ENCODE data around the gene PELI1.
A peak's percentile ranks its signal among the peaks of the same experiment; 100 is the strongest.

PELI1 gene

GRCh38 chr2:64168201-64168600 is 24.0 kb upstream of the PELI1 start:
- Mint-ChIP-seq H3K27ac (no peak overlapping the region), H3K36me3 (no peaks in the 10 kb centered on the region), H3K9me3 (no peaks in the 10 kb centered on the region), H3K4me3 (no peak overlapping the region), H3K27me3 (no peaks in the 10 kb centered on the region), H3K4me1 (peaks cover 0 to 1% of the 10 kb centered on the region in 2 donors)
- no peak for ATAC-seq (replicated peaks)
- no peak for DNase-seq

- Mint-ChIP-seq H3K27me3 (no peaks in the 10 kb centered on the region), H3K4me1 (no peaks in the 10 kb centered on the region), H3K9me3 (no peaks in the 10 kb centered on the region), H3K36me3 (no peaks in the 10 kb centered on the region), H3K27ac (no peak overlapping the region), H3K4me3 (no peak overlapping the region)
- ATAC-seq (replicated peaks) (no peak), DNase-seq (no peak)
Measured at GRCh38 chr2:64166637-64167420, 22.6 kb upstream of the PELI1 start.

GRCh38 chr2:64166212-64166611 is 22.0 kb upstream of the PELI1 start:
- H3K27ac Mint-ChIP-seq = no peak overlapping the region
- no peaks in the 10 kb centered on the region for H3K9me3 Mint-ChIP-seq
- no peak for DNase-seq
- H3K4me1 Mint-ChIP-seq = no peaks in the 10 kb centered on the region
- no peak for ATAC-seq (replicated peaks)
- H3K4me3 Mint-ChIP-seq = no peak overlapping the region
- H3K36me3 Mint-ChIP-seq = no peaks in the 10 kb centered on the region
- H3K27me3 Mint-ChIP-seq = no peaks in the 10 kb centered on the region

DNA sequence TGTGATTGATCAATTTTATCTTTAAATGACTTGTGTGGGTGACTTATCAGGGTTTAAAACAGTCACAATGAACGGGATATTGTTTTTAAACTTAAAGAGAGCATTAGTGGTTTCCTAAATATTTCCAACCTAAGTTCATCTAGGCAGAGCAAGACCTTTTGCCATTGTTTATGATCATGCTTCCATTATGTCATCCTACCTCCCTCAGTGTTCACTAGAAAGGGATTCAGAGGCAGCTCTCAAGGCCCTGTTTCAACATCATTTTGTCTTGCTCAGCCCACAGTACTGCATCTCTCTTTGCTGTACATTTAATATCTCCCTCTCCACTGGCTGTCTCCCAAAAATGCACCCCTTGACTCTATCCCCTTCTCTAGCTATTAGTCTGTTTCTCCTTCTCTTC is 21.5 kb upstream of the PELI1 start:
- H3K9me3 Mint-ChIP-seq = no peaks in the 10 kb centered on the region
- no peaks in the 10 kb centered on the region for H3K27me3 Mint-ChIP-seq
- DNase-seq = no peak
- H3K4me1 Mint-ChIP-seq = no peaks in the 10 kb centered on the region
- H3K27ac Mint-ChIP-seq = no peak overlapping the region
- no peak for ATAC-seq (replicated peaks)
- no peaks in the 10 kb centered on the region for H3K36me3 Mint-ChIP-seq
- H3K4me3 Mint-ChIP-seq = no peak overlapping the region

DNA sequence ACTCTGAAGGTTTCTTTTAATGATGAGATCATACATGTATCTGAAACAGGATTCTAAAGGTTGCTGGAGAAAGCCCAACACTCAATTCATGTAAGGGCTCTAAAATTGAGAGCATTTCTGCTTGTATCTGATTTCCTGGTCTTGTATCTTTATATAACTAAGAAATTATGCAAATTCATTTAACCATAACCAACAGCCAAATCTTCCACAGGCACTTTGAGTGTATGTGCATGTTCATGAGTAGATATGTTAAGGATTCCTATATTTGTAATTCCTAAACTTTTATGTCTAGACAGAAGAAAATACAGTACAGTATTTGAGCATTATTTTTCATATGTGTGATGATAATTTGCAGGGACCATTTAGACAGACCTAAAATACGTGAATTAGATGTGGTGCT is 20.4 kb upstream of the PELI1 start:
- H3K4me3 Mint-ChIP-seq = no peak overlapping the region
- peaks cover 0 to 4% of the 10 kb centered on the region in 2 donors for H3K4me1 Mint-ChIP-seq
- DNase-seq = no peak
- no peaks in the 10 kb centered on the region for H3K36me3 Mint-ChIP-seq
- H3K27me3 Mint-ChIP-seq = no peaks in the 10 kb centered on the region
- no peak for ATAC-seq (replicated peaks)
- no peaks in the 10 kb centered on the region for H3K9me3 Mint-ChIP-seq
- no peak overlapping the region for H3K27ac Mint-ChIP-seq

DNA sequence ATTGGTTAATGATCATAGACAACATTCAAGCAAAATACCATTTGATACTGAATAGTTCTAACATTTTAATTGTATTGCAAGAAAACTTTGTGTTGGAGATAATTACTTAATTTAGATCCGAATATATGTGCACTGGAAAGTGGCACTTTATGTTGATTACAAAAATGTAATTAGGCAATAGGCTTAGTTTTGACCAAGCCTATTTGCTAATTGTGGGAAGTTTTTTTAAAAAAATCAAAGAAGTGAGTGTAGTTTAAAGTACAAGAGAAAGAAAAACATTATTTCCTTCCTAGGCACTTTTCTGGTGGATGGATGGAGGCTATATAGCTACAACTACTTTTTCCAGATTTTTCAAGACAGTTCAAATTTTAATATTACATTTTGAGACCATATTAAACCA is 18.3 kb upstream of the PELI1 start:
- Mint-ChIP-seq H3K4me3 (no peak overlapping the region), H3K27ac (no peak overlapping the region), H3K36me3 (no peaks in the 10 kb centered on the region), H3K4me1 (peaks cover 0 to 7% of the 10 kb centered on the region in 2 donors), H3K9me3 (no peaks in the 10 kb centered on the region), H3K27me3 (no peaks in the 10 kb centered on the region)
- ATAC-seq (replicated peaks) = no peak
- DNase-seq = no peak

- DNase-seq = no peak
- Mint-ChIP-seq H3K9me3 (no peaks in the 10 kb centered on the region), H3K27ac (no peak overlapping the region), H3K4me3 (no peak overlapping the region), H3K36me3 (no peaks in the 10 kb centered on the region), H3K4me1 (peaks cover 0 to 7% of the 10 kb centered on the region in 2 donors), H3K27me3 (peaks cover 0 to 5% of the 10 kb centered on the region in 2 donors)
- no peak for ATAC-seq (replicated peaks)
Measured at GRCh38 chr2:64157792-64158191, 13.6 kb upstream of the PELI1 start.

GRCh38 chr2:64153811-64154210 is 9.6 kb upstream of the PELI1 start:
- Mint-ChIP-seq H3K27me3 (peaks cover 0 to 5% of the 10 kb centered on the region in 2 donors), H3K27ac (no peak overlapping the region), H3K4me3 (no peak overlapping the region), H3K4me1 (no peaks in the 10 kb centered on the region), H3K9me3 (no peaks in the 10 kb centered on the region), H3K36me3 (no peaks in the 10 kb centered on the region)
- DNase-seq (no peak), ATAC-seq (replicated peaks) (no peak)

- Mint-ChIP-seq H3K4me3 (no peak overlapping the region), H3K27me3 (peaks cover 0 to 5% of the 10 kb centered on the region in 2 donors), H3K4me1 (no peaks in the 10 kb centered on the region), H3K36me3 (no peaks in the 10 kb centered on the region), H3K27ac (no peak overlapping the region), H3K9me3 (no peaks in the 10 kb centered on the region)
- DNase-seq (no peak), ATAC-seq (replicated peaks) (no peak)
Measured at GRCh38 chr2:64151476-64151875, 7.3 kb upstream of the PELI1 start.

GRCh38 chr2:64145714-64146113 is 1.5 kb upstream of the PELI1 start:
- Mint-ChIP-seq H3K4me3 (no peak overlapping the region), H3K36me3 (peaks cover 0 to 3% of the 10 kb centered on the region in 2 donors), H3K9me3 (no peaks in the 10 kb centered on the region), H3K27ac (no peak overlapping the region), H3K4me1 (peaks cover 14 to 23% of the 10 kb centered on the region in 2 donors), H3K27me3 (no peaks in the 10 kb centered on the region)
- ATAC-seq (replicated peaks) (no peak), DNase-seq (no peak)

- Mint-ChIP-seq H3K4me1 (peaks cover 14 to 25% of the 10 kb centered on the region in 2 donors), H3K9me3 (no peaks in the 10 kb centered on the region), H3K4me3 (no peak overlapping the region), H3K27ac (no peak overlapping the region), H3K27me3 (no peaks in the 10 kb centered on the region), H3K36me3 (peaks cover 1 to 3% of the 10 kb centered on the region in 2 donors)
- ATAC-seq (replicated peaks) (no peak), DNase-seq (no peak)
Measured at GRCh38 chr2:64145119-64145518, 899 bp upstream of the PELI1 start.

DNA sequence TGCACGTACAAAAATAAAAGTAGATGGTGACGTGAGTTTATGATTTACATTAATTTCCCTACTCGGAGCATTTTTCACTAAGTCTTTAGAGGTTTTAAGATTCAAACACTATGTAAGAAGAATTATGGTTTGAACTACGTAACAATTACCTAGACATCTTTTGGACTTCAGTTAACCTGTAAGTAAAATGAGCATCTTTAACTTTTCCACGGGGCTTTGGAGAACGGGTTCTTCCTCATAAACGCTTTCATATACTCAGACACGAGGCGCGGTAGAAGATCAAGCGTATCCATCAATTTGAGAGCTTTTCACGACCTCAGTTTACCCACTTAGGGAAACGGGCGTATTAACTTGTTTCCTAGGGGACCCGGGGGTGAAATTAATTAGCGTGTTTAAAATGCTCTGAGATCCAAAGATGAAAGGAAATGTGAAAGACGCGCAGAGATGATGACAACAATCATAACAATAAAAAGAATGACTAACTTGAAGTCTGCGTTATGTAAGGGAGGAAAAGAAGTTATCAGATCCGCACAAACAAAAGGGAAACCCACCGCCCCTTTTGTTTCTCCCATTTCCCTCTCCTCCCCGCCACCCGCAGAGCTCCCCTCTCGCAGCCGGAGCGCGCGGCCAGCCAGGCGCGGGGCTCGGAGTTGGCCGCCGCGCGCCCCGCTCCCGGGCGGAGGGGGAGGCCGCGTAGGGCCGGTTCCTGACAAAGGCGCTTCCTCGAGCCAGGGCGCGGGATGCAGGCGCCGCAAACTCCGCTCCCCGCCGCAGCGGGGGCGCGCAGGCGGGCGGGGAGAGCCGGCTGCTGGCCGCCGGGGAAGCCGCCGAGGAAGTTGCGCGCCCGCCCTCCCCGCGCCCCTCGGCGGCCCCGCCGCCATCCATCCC is 807 bp downstream of the PELI1 start:
- peak; percentile 19 to 33 for ATAC-seq (replicated peaks)
- DNase-seq = no peak
- Mint-ChIP-seq H3K4me3 (peak overlapping the region; percentile 89 to 94), H3K27me3 (no peaks in the 10 kb centered on the region), H3K4me1 (peaks cover 18 to 34% of the 10 kb centered on the region in 2 donors), H3K9me3 (no peaks in the 10 kb centered on the region), H3K36me3 (peaks cover 8 to 9% of the 10 kb centered on the region in 2 donors), H3K27ac (peak overlapping the region; percentile 96)

GRCh38 chr2:64142741-64143168 is 1.5 kb downstream of the PELI1 start:
- no peaks in the 10 kb centered on the region for H3K9me3 Mint-ChIP-seq
- peak overlapping the region; percentile 96 for H3K27ac Mint-ChIP-seq
- peak overlapping the region; percentile 89 to 94 for H3K4me3 Mint-ChIP-seq
- H3K4me1 Mint-ChIP-seq = peaks cover 24 to 41% of the 10 kb centered on the region in 2 donors
- peaks cover 14% of the 10 kb centered on the region in 2 donors for H3K36me3 Mint-ChIP-seq
- no peak for DNase-seq
- no peaks in the 10 kb centered on the region for H3K27me3 Mint-ChIP-seq
- no peak for ATAC-seq (replicated peaks)

GRCh38 chr2:64141674-64142405 is 2.4 kb downstream of the PELI1 start:
- Mint-ChIP-seq H3K4me3 (peak overlapping the region; percentile 66 to 89), H3K9me3 (no peaks in the 10 kb centered on the region), H3K27me3 (no peaks in the 10 kb centered on the region), H3K36me3 (peaks cover 14% of the 10 kb centered on the region in 2 donors), H3K27ac (peak overlapping the region; percentile 16), H3K4me1 (peaks cover 29 to 50% of the 10 kb centered on the region in 2 donors)
- ATAC-seq (replicated peaks) (no peak), DNase-seq (no peak)

Measured in stimulated activated naive B cell treated with anti-CD40 and anti-IgM and Interleukin-4, amounts not matched to agents 10 μg/mL and 1 μg/mL and 100 μg/mL, for 72 hours (primary cell).